HuH-7.5 (cell line): ENCODE results near the gene ST8SIA4.

Source experiments
- DNase-seq: peaks from one replicate; pipeline ENCODE4 v3.0.0; 2011; ENCODE audit warnings: low spot score

The ST8SIA4 gene

GRCh38 chr5:100779669-100780375 lies 123.3 kb downstream of the ST8SIA4 start:
- no peak for DNase-seq

- DNase-seq = no peak
Measured at GRCh38 chr5:100777680-100778300, 125.3 kb downstream of the ST8SIA4 start.

- DNase-seq = no peak
Measured at GRCh38 chr5:100775533-100775855, 127.6 kb downstream of the ST8SIA4 start.

GRCh38 chr5:100772548-100772947 lies 130.5 kb downstream of the ST8SIA4 start:
- no peak for DNase-seq

- DNase-seq = no peak
Measured at GRCh38 chr5:100772006-100772405, 131.1 kb downstream of the ST8SIA4 start.

- no peak for DNase-seq
Measured at GRCh38 chr5:100771181-100771580, 131.9 kb downstream of the ST8SIA4 start.

- no peak for DNase-seq
Measured at GRCh38 chr5:100768221-100768620, 134.9 kb downstream of the ST8SIA4 start.

GRCh38 chr5:100762995-100763394 lies 140.1 kb downstream of the ST8SIA4 start:
- DNase-seq = no peak

- DNase-seq = no peak
Measured at GRCh38 chr5:100762108-100762507, 141.0 kb downstream of the ST8SIA4 start.

GRCh38 chr5:100761192-100761591 lies 141.9 kb downstream of the ST8SIA4 start:
- no peak for DNase-seq

- DNase-seq = no peak
Measured at GRCh38 chr5:100760688-100761087, 142.4 kb downstream of the ST8SIA4 start.

- no peak for DNase-seq
Measured at GRCh38 chr5:100758780-100759179, 144.3 kb downstream of the ST8SIA4 start.

GRCh38 chr5:100758306-100758705 lies 144.8 kb downstream of the ST8SIA4 start:
- no peak for DNase-seq

- DNase-seq = no peak
Measured at GRCh38 chr5:100757618-100758017, 145.5 kb downstream of the ST8SIA4 start.
